ENCODE data around the gene AGAP2. TPM values are rescaled to one million over a fixed set of nuclear protein-coding genes. Genes with fewer than 3 reads are reported as not detected.
A peak's percentile ranks its signal among the peaks of the same experiment; 100 is the strongest.

Gene AGAP2
- total RNA-seq: 100 to 1,000 TPM in 1 of 4 donors, 1 to 10 TPM in 3; 1.2 to 125 (median 5.6) TPM

DNA sequence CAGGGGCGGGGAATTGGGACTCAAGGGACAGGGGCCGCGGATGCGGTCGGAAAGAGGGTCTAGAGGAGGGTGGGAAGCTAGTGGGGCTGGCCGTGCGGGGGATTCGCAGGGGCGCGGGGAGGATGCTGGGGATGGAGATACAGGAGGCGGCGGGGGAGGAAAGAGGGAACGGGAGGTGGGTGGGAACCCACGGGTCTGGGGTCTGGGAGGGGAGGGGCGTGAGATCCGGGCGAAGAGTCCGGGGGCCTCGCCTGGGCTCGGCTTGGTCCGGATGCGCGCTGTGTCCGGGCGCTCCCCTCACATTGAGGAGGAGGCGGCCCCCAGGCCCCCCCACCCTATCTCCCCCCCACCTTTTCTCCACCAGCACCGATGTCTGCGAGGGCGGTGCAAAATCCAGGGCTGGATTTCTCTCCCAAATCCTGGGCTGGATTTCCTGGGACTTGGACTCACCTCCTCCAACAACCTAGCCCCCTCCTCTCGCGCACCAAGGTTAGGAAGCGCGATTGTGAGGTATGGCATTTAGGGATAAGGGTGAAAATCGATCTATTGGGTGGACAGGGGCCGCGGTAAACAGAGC, at the start of gene AGAP2:
AGAP2 (minus strand) TSS at position 82 of the 577 bp plus-strand sequence. CDS start 496 bp downstream, outside the sequence.
- in situ Hi-C loops (cut with MboI; ENCODE audit: low pct_ligation_motif_present in 1 of 4, low pct_unique_long_range_greater_than_20kb in 1 of 4, low sequenced_read_pairs in 3 of 4): no loop called here
- WGBS, 2 donors (ENCODE audit: low coverage in 1 of 2): 8 to 35% methylated on average over 12 to 36 of the region's 36 CpGs
- Histone ChIP-seq H3K4me1 (peaks cover 20 to 41% (median 26%) of the 10 kb centered on the region in 4 donors), H3K27me3 (peaks cover 70% of the 10 kb centered on the region), H3K27ac (no peak within 1 kb of the TSS), H3K36me3 (no peaks in the 10 kb centered on the region), H3K4me3 (peak within 1 kb of the TSS in 2 of 4 donors; percentile 23 to 35), H3K9me3 (no peaks in the 10 kb centered on the region)
- intact Hi-C loops (cut with DNase I; ENCODE audit: low total_unique reads): no loop called here
- no peak for TF ChIP-seq CTCF (IDR thresholded peaks at IDR 0.05)
- no peak for TF ChIP-seq POLR2AphosphoS5 (IDR thresholded peaks at IDR 0.05)
- no peak for TF ChIP-seq EP300 (IDR thresholded peaks at IDR 0.05; ENCODE audit: low read depth)
- TF ChIP-seq POLR2A (IDR thresholded peaks at IDR 0.05): no peak
- DNase-seq: no peak

DNA sequence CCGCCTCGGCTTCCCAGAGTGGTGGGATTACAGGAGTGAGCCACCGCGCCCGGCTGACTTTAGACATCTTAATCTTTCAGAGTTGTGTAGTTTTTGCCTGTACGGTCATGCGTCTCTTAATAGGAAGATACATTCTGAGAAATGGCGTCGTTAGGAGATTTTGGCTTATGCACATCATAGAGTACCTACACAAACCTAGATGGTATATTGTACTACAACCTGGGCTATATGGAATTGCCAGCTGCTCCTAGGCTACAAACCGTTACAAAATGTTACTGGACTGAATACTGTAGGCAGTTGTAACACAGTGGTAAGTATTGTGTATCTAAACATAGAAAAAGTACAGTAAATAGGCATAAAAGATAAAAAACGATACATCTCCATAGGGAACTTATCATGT, 45.3 kb upstream of the AGAP2 start:
- in situ Hi-C loops (cut with MboI; ENCODE audit: low pct_ligation_motif_present in 1 of 4, low pct_unique_long_range_greater_than_20kb in 1 of 4, low sequenced_read_pairs in 3 of 4) (no loop called here), intact Hi-C loops (cut with DNase I; ENCODE audit: low total_unique reads) (no loop called here)
- WGBS, 2 donors (ENCODE audit: low coverage in 1 of 2): 87 to 91% methylated on average over 7 to 11 of the region's 11 CpGs

DNA sequence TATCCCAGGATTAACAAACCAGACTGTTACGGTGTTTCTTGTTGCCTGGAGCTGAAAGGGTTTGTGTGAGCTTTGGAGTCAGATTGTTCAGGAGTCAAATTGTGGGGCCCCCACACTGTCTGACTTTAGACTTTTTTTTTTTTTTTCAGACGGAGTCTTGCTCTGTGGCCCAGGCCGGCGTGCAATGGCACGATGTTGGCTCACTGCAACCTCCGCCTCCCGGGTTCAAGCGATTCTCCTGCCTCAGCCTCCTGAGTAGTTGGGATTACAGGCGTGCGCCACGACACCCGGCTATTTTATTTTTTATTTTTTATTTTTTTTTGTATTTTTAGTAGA, 44.9 kb upstream of the AGAP2 start:
- Histone ChIP-seq H3K27ac (peak overlapping the region in 2 of 4 donors; percentile 78 to 80), H3K4me3 (peak overlapping the region; percentile 77 to 98 (median 87)), H3K36me3 (peaks cover 0 to 23% (median 10%) of the 10 kb centered on the region in 4 donors), H3K9me3 (no peaks in the 10 kb centered on the region), H3K27me3 (no peaks in the 10 kb centered on the region), H3K4me1 (peaks cover 11 to 21% (median 14%) of the 10 kb centered on the region in 4 donors)
- intact Hi-C loops (cut with DNase I; ENCODE audit: low total_unique reads) (no loop called here), in situ Hi-C loops (cut with MboI; ENCODE audit: low pct_ligation_motif_present in 1 of 4, low pct_unique_long_range_greater_than_20kb in 1 of 4, low sequenced_read_pairs in 3 of 4) (no loop called here)
- TF ChIP-seq EP300 (IDR thresholded peaks at IDR 0.05; ENCODE audit: low read depth): no peak
- TF ChIP-seq CTCF (IDR thresholded peaks at IDR 0.05): no peak
- no peak for TF ChIP-seq POLR2AphosphoS5 (IDR thresholded peaks at IDR 0.05)
- TF ChIP-seq POLR2A (IDR thresholded peaks at IDR 0.05): no peak
- WGBS, 2 donors (ENCODE audit: low coverage in 1 of 2): 87 to 89% methylated on average over 11 to 12 of the region's 12 CpGs
- no peak for DNase-seq

More for the DNA sequence above, 45.3 kb upstream of the AGAP2 start:
- H3K36me3 ChIP-seq: peaks cover 0 to 23% (median 10%) of the 10 kb centered on the region in 4 donors
- no peaks in the 10 kb centered on the region for H3K27me3 ChIP-seq
- no peak for DNase-seq
- H3K9me3 ChIP-seq: no peaks in the 10 kb centered on the region
- TF ChIP-seq POLR2A (IDR thresholded peaks at IDR 0.05) (no peak), POLR2AphosphoS5 (IDR thresholded peaks at IDR 0.05) (no peak), CTCF (IDR thresholded peaks at IDR 0.05) (no peak), EP300 (IDR thresholded peaks at IDR 0.05; ENCODE audit: low read depth) (no peak)
- no peak overlapping the region for H3K4me3 ChIP-seq
- no peak overlapping the region for H3K27ac ChIP-seq
- H3K4me1 ChIP-seq: peaks cover 11 to 21% (median 14%) of the 10 kb centered on the region in 4 donors

DNA sequence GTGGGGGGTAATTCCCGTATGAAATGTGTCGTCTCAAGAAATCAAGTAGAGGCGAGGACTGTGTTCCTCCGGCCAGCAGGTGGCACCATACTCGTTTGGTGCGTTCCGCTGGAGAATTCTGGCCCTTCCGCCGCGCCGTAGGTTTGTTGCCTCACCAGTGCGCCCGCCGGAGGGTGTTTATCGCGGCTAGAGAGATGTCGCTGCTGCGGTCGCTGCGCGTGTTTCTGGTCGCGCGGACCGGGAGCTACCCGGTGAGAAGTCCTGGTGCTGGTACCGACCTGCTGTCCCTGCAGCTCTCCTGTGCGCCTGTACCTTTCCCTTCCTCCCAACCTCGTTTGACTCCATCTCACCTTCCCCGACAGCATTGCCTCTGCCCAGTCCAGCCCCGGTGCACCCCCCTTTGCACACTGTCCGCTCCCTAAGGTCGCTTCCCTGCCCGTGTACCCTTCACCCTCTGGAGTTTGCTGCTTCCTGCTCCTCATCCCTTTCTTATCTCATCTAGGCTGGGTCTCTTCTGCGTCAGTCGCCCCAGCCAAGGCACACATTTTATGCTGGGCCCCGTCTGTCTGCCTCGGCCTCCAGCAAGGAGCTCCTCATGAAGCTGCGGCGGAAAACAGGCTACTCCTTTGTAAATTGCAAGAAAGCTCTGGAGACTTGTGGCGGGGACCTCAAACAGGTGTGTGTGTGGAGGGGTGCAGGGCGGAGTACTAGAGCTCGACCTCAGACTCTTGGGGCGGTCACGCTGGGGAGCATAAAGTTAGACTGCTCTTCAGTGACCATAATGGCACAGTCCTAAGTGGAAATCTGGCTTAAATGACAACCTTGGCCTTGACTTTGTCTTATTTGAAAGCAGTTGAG, 44.3 kb upstream of the AGAP2 start, which contains the start of gene TSFM:
TSFM (plus strand) TSS at position 180 of the 858 bp plus-strand sequence; CDS start at position 195, 15 bp downstream.
- H3K4me3 ChIP-seq: peak within 1 kb of the TSS; percentile 77 to 98 (median 87)
- peaks cover 0 to 21% (median 10%) of the 10 kb centered on the region in 4 donors for H3K36me3 ChIP-seq
- H3K27me3 ChIP-seq: no peaks in the 10 kb centered on the region
- intact Hi-C loops (cut with DNase I; ENCODE audit: low total_unique reads) (loop anchor here (1.0 kb wide), 1 partner anchor 122 kb away; no protein-coding TSS in a partner anchor), in situ Hi-C loops (cut with MboI; ENCODE audit: low pct_ligation_motif_present in 1 of 4, low pct_unique_long_range_greater_than_20kb in 1 of 4, low sequenced_read_pairs in 3 of 4) (no loop called here)
- H3K9me3 ChIP-seq: no peaks in the 10 kb centered on the region
- peak within 1 kb of the TSS; percentile 76 to 84 (median 79) for H3K27ac ChIP-seq
- peak; percentile 97 for DNase-seq
- WGBS, 2 donors (ENCODE audit: low coverage in 1 of 2): 0 to 1% methylated on average over 7 to 44 of the region's 45 CpGs
- TF ChIP-seq POLR2AphosphoS5 (IDR thresholded peaks at IDR 0.05): peak; percentile 89 to 90 (median 89)
- peak; percentile 70 for TF ChIP-seq POLR2A (IDR thresholded peaks at IDR 0.05)
- peak; percentile 90 to 95 (median 95) for TF ChIP-seq CTCF (IDR thresholded peaks at IDR 0.05)
- no peak for TF ChIP-seq EP300 (IDR thresholded peaks at IDR 0.05; ENCODE audit: low read depth)
- peaks cover 11 to 21% (median 14%) of the 10 kb centered on the region in 4 donors for H3K4me1 ChIP-seq

All from transverse colon (tissue), 4 donors.